Measurements from ENCODE around the gene PTPRD.

The PTPRD gene

GRCh38 chr9:8823131-8823895 lies 1789.5 kb downstream of the PTPRD start:
- H3K79me2 ChIP-seq (ENCODE audit: control insufficient read depth, insufficient read depth, low read length, poor library complexity): no peaks in the 10 kb centered on the region

GRCh38 chr9:8822667-8823025 lies 1790.2 kb downstream of the PTPRD start:
- Histone ChIP-seq H3K9me3 (ENCODE audit: insufficient read depth, low read depth, low read length) (peaks cover 2% of the 10 kb centered on the region), H4K91ac (ENCODE audit: low read depth, low read length) (no peak overlapping the region), H3K14ac (ENCODE audit: low read length) (no peak overlapping the region), H2BK5ac (ENCODE audit: low read depth, low read length, poor library complexity) (peak overlapping the region; percentile 64), H4K8ac (ENCODE audit: low read depth, low read length) (no peak overlapping the region), H3K4me2 (ENCODE audit: low read length) (no peak overlapping the region), H3K9ac (ENCODE audit: low read length) (no peak overlapping the region), H3K27me3 (ENCODE audit: insufficient read depth, low read length) (no peaks in the 10 kb centered on the region), H3K27ac (ENCODE audit: low read depth, low read length) (no peak overlapping the region), H3K4me1 (ENCODE audit: control insufficient read depth in 1 of 2, insufficient read depth in 2 of 2, low read length in 2 of 2) (peaks cover 2 to 4% of the 10 kb centered on the region in 2 experiments), H2AK5ac (ENCODE audit: low read length) (no peak overlapping the region), H4K12ac (ENCODE audit: low read depth, low read length) (no peak overlapping the region), H2AFZ (ENCODE audit: insufficient read depth, low read length, poor library complexity) (no peak overlapping the region), H3K4ac (ENCODE audit: low read depth, low read length) (no peak overlapping the region), H2BK12ac (ENCODE audit: low read length) (no peak overlapping the region), H2BK120ac (ENCODE audit: insufficient read depth, low read length, poor library complexity) (no peak overlapping the region), H3K18ac (ENCODE audit: low read length) (no peak overlapping the region), H3K79me1 (ENCODE audit: low read length) (peaks cover 5% of the 10 kb centered on the region), H3K36me3 (ENCODE audit: control insufficient read depth in 1 of 2, insufficient read depth in 2 of 2, low read length in 2 of 2) (no peaks in the 10 kb centered on the region), H3K4me3 (ENCODE audit: low read depth, low read length) (no peak overlapping the region), H3K79me2 (ENCODE audit: control insufficient read depth, insufficient read depth, low read length, poor library complexity) (no peaks in the 10 kb centered on the region), H3K23ac (ENCODE audit: low read length) (no peak overlapping the region)
- WGBS (ENCODE audit: extremely low coverage, insufficient coverage, insufficient read length): no CpG with 5 or more reads among the region's 5 CpGs
- DNase-seq: no peak

More at GRCh38 chr9:8823131-8823895, 1789.5 kb downstream of the PTPRD start:
- peaks cover 2% of the 10 kb centered on the region for H3K9me3 ChIP-seq (ENCODE audit: insufficient read depth, low read depth, low read length)
- peak overlapping the region; percentile 19 for H3K18ac ChIP-seq (ENCODE audit: low read length)
- no peak overlapping the region for H3K23ac ChIP-seq (ENCODE audit: low read length)
- H4K12ac ChIP-seq (ENCODE audit: low read depth, low read length): no peak overlapping the region
- peak overlapping the region; percentile 54 for H4K8ac ChIP-seq (ENCODE audit: low read depth, low read length)
- peak overlapping the region; percentile 43 for H3K4ac ChIP-seq (ENCODE audit: low read depth, low read length)
- WGBS (ENCODE audit: extremely low coverage, insufficient coverage, insufficient read length): no CpG with 5 or more reads among the region's 10 CpGs
- H3K27ac ChIP-seq (ENCODE audit: low read depth, low read length): no peak overlapping the region
- peak overlapping the region; percentile 95 for H2BK120ac ChIP-seq (ENCODE audit: insufficient read depth, low read length, poor library complexity)
- H4K91ac ChIP-seq (ENCODE audit: low read depth, low read length): peak overlapping the region; percentile 86
- no peaks in the 10 kb centered on the region for H3K36me3 ChIP-seq (ENCODE audit: control insufficient read depth in 1 of 2, insufficient read depth in 2 of 2, low read length in 2 of 2)
- H2AK5ac ChIP-seq (ENCODE audit: low read length): peak overlapping the region; percentile 92
- peak overlapping the region; percentile 93 for H2BK12ac ChIP-seq (ENCODE audit: low read length)
- H3K14ac ChIP-seq (ENCODE audit: low read length): peak overlapping the region; percentile 74
- H3K4me2 ChIP-seq (ENCODE audit: low read length): no peak overlapping the region
- no peak overlapping the region for H3K4me3 ChIP-seq (ENCODE audit: low read depth, low read length)
- H3K9ac ChIP-seq (ENCODE audit: low read length): no peak overlapping the region
- H3K27me3 ChIP-seq (ENCODE audit: insufficient read depth, low read length): no peaks in the 10 kb centered on the region
- DNase-seq: no peak
- H3K79me1 ChIP-seq (ENCODE audit: low read length): peaks cover 5% of the 10 kb centered on the region
- peaks cover 2 to 4% of the 10 kb centered on the region in 2 experiments for H3K4me1 ChIP-seq (ENCODE audit: control insufficient read depth in 1 of 2, insufficient read depth in 2 of 2, low read length in 2 of 2)
- H2BK5ac ChIP-seq (ENCODE audit: low read depth, low read length, poor library complexity): peak overlapping the region; percentile 90
- no peak overlapping the region for H2AFZ ChIP-seq (ENCODE audit: insufficient read depth, low read length, poor library complexity)

GRCh38 chr9:8821910-8822666 lies 1790.7 kb downstream of the PTPRD start:
- H4K12ac ChIP-seq (ENCODE audit: low read depth, low read length): no peak overlapping the region
- H3K4me3 ChIP-seq (ENCODE audit: low read depth, low read length): no peak overlapping the region
- no CpG with 5 or more reads among the region's 4 CpGs for WGBS (ENCODE audit: extremely low coverage, insufficient coverage, insufficient read length)
- no peak overlapping the region for H3K4me2 ChIP-seq (ENCODE audit: low read length)
- H2BK5ac ChIP-seq (ENCODE audit: low read depth, low read length, poor library complexity): no peak overlapping the region
- peaks cover 2 to 4% of the 10 kb centered on the region in 2 experiments for H3K4me1 ChIP-seq (ENCODE audit: control insufficient read depth in 1 of 2, insufficient read depth in 2 of 2, low read length in 2 of 2)
- H3K79me1 ChIP-seq (ENCODE audit: low read length): peaks cover 5% of the 10 kb centered on the region
- no peak overlapping the region for H2AFZ ChIP-seq (ENCODE audit: insufficient read depth, low read length, poor library complexity)
- H2BK12ac ChIP-seq (ENCODE audit: low read length): no peak overlapping the region
- H4K8ac ChIP-seq (ENCODE audit: low read depth, low read length): no peak overlapping the region
- no peak for DNase-seq
- no peak overlapping the region for H3K14ac ChIP-seq (ENCODE audit: low read length)
- H3K79me2 ChIP-seq (ENCODE audit: control insufficient read depth, insufficient read depth, low read length, poor library complexity): no peaks in the 10 kb centered on the region
- H3K9ac ChIP-seq (ENCODE audit: low read length): no peak overlapping the region
- H3K36me3 ChIP-seq (ENCODE audit: control insufficient read depth in 1 of 2, insufficient read depth in 2 of 2, low read length in 2 of 2): no peaks in the 10 kb centered on the region
- no peaks in the 10 kb centered on the region for H3K27me3 ChIP-seq (ENCODE audit: insufficient read depth, low read length)
- peaks cover 2% of the 10 kb centered on the region for H3K9me3 ChIP-seq (ENCODE audit: insufficient read depth, low read depth, low read length)
- H3K4ac ChIP-seq (ENCODE audit: low read depth, low read length): no peak overlapping the region
- no peak overlapping the region for H2BK120ac ChIP-seq (ENCODE audit: insufficient read depth, low read length, poor library complexity)
- no peak overlapping the region for H2AK5ac ChIP-seq (ENCODE audit: low read length)
- no peak overlapping the region for H3K27ac ChIP-seq (ENCODE audit: low read depth, low read length)
- no peak overlapping the region for H4K91ac ChIP-seq (ENCODE audit: low read depth, low read length)
- H3K18ac ChIP-seq (ENCODE audit: low read length): no peak overlapping the region
- H3K23ac ChIP-seq (ENCODE audit: low read length): no peak overlapping the region

- peaks cover 0 to 2% of the 10 kb centered on the region in 2 experiments for H3K4me1 ChIP-seq (ENCODE audit: control insufficient read depth in 1 of 2, insufficient read depth in 2 of 2, low read length in 2 of 2)
Observed at GRCh38 chr9:8817335-8817734, 1795.5 kb downstream of the PTPRD start.

More at GRCh38 chr9:8817335-8817734, 1795.5 kb downstream of the PTPRD start:
- Histone ChIP-seq H3K79me2 (ENCODE audit: control insufficient read depth, insufficient read depth, low read length, poor library complexity) (no peaks in the 10 kb centered on the region), H3K27ac (ENCODE audit: low read depth, low read length) (no peak overlapping the region), H2BK120ac (ENCODE audit: insufficient read depth, low read length, poor library complexity) (no peak overlapping the region), H2BK5ac (ENCODE audit: low read depth, low read length, poor library complexity) (no peak overlapping the region), H4K91ac (ENCODE audit: low read depth, low read length) (no peak overlapping the region), H3K23ac (ENCODE audit: low read length) (no peak overlapping the region), H3K9me3 (ENCODE audit: insufficient read depth, low read depth, low read length) (no peaks in the 10 kb centered on the region), H3K27me3 (ENCODE audit: insufficient read depth, low read length) (no peaks in the 10 kb centered on the region), H3K4me3 (ENCODE audit: low read depth, low read length) (no peak overlapping the region), H3K14ac (ENCODE audit: low read length) (no peak overlapping the region), H3K18ac (ENCODE audit: low read length) (no peak overlapping the region), H3K36me3 (ENCODE audit: control insufficient read depth in 1 of 2, insufficient read depth in 2 of 2, low read length in 2 of 2) (no peaks in the 10 kb centered on the region), H3K4ac (ENCODE audit: low read depth, low read length) (no peak overlapping the region), H3K79me1 (ENCODE audit: low read length) (no peaks in the 10 kb centered on the region), H2AK5ac (ENCODE audit: low read length) (no peak overlapping the region), H4K8ac (ENCODE audit: low read depth, low read length) (no peak overlapping the region), H3K4me2 (ENCODE audit: low read length) (no peak overlapping the region), H2AFZ (ENCODE audit: insufficient read depth, low read length, poor library complexity) (no peak overlapping the region), H4K12ac (ENCODE audit: low read depth, low read length) (no peak overlapping the region), H2BK12ac (ENCODE audit: low read length) (no peak overlapping the region), H3K9ac (ENCODE audit: low read length) (no peak overlapping the region)
- no peak for DNase-seq
